KMS-11 (cell line): ENCODE data around the gene VAC14.
"Not testable (repeated sequence)": the region's sequence is repeated elsewhere in the genome, so short reads cannot be mapped to it uniquely, and the experiment has no call there.

ENCODE experiments used
- H2AFZ ChIP-seq: fragments of 200-600 bp; sonication (generic); 2 replicates; pipeline ENCODE4 v1.6.1; 2016; ENCODE audit warnings: antibody characterized with exemption, mixed run types, low read depth
- H3K27ac ChIP-seq: fragments of 200-600 bp; sonication (generic); 2 replicates; pipeline ENCODE4 v1.6.1; 2016; ENCODE audit warnings: mild to moderate bottlenecking, mixed run types
- H3K27me3 ChIP-seq: fragments of 200-600 bp; sonication (generic); 2 replicates; pipeline ENCODE4 v1.6.1; 2017; ENCODE audit warnings: mild to moderate bottlenecking, low read depth, mixed run types, moderate library complexity; ENCODE audit not compliant: insufficient read depth
- H3K36me3 ChIP-seq: fragments of 200-600 bp; sonication (generic); 2 replicates; pipeline ENCODE4 v1.6.1; 2017; ENCODE audit warnings: mild to moderate bottlenecking, mixed run types; ENCODE audit not compliant: insufficient read depth
- H3K4me1 ChIP-seq: fragments of 200-600 bp; sonication (generic); 2 replicates; pipeline ENCODE4 v1.6.1; 2016; ENCODE audit warnings: mild to moderate bottlenecking, low read depth, mixed run types; ENCODE audit not compliant: poor library complexity, severe bottlenecking
- H3K4me2 ChIP-seq: fragments of 200-600 bp; sonication (generic); 2 replicates; pipeline ENCODE4 v1.7.0; 2016; ENCODE audit warnings: mild to moderate bottlenecking, mixed run types
- H3K4me3 ChIP-seq: fragments of 200-600 bp; sonication (generic); IDR thresholded peaks from 2 replicates; pipeline ENCODE4 v1.6.1; 2017; ENCODE audit warnings: low read depth, low read length, mixed read lengths; ENCODE audit not compliant: insufficient read depth
- H3K79me2 ChIP-seq: fragments of 200-600 bp; sonication (generic); 2 replicates; pipeline ENCODE4 v1.6.1; 2016; ENCODE audit warnings: low read depth, mixed run types; ENCODE audit not compliant: insufficient read depth
- H3K9ac ChIP-seq: fragments of 200-600 bp; sonication (generic); 2 replicates; pipeline ENCODE4 v1.6.1; 2016; ENCODE audit warnings: mild to moderate bottlenecking, mixed run types
- H4K20me1 ChIP-seq: fragments of 200-600 bp; sonication (generic); 2 replicates; pipeline ENCODE4 v1.6.1; 2016; ENCODE audit warnings: mild to moderate bottlenecking, mixed run types; ENCODE audit not compliant: insufficient read depth
- TF ChIP-seq, protein P1 (sequence below): fragments of 200-600 bp; sonication (generic); conservative IDR thresholded peaks from 2 replicates; pipeline ENCODE4 v1.6.1; 2017; ENCODE audit warnings: low read depth, mild to moderate bottlenecking, antibody characterized with exemption, low read length, moderate library complexity, mixed read lengths

VAC14 gene

DNA sequence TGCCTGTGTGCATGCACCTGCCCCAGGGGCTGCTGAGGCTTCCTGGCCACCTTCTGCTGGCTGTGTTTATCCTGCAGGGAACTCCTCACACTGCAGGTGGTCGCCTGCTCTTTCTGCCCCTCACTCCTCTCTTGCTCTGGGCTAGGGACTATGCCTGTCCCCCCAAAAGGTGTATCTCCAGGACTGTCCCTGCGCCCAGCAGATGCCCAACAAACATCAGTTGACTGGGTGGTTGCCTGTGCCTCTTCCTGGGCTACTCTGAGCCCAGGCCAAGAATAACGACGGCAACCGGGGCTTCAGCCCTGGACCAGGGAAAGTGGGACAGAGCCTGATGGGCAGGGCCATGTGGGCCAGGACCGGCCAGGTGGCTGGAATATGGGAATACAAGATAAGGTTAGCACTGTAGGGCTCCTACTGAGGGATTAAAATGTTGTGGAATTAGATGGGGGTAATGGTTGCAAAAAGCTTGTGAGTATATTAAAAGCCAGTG, 55.4 kb downstream of the VAC14 start:
- Histone ChIP-seq H3K4me2 (no peak overlapping the region), H3K4me1 (peaks cover 6% of the 10 kb centered on the region), H4K20me1 (no peaks in the 10 kb centered on the region), H2AFZ (no peak overlapping the region), H3K27ac (no peak overlapping the region), H3K4me3 (no peak overlapping the region), H3K79me2 (no peaks in the 10 kb centered on the region), H3K27me3 (no peaks in the 10 kb centered on the region), H3K9ac (no peak overlapping the region), H3K36me3 (no peaks in the 10 kb centered on the region; the same call in 1 of the 2 replicates)
- TF ChIP-seq, protein P1, sequence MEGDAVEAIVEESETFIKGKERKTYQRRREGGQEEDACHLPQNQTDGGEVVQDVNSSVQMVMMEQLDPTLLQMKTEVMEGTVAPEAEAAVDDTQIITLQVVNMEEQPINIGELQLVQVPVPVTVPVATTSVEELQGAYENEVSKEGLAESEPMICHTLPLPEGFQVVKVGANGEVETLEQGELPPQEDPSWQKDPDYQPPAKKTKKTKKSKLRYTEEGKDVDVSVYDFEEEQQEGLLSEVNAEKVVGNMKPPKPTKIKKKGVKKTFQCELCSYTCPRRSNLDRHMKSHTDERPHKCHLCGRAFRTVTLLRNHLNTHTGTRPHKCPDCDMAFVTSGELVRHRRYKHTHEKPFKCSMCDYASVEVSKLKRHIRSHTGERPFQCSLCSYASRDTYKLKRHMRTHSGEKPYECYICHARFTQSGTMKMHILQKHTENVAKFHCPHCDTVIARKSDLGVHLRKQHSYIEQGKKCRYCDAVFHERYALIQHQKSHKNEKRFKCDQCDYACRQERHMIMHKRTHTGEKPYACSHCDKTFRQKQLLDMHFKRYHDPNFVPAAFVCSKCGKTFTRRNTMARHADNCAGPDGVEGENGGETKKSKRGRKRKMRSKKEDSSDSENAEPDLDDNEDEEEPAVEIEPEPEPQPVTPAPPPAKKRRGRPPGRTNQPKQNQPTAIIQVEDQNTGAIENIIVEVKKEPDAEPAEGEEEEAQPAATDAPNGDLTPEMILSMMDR: no peak

DNA sequence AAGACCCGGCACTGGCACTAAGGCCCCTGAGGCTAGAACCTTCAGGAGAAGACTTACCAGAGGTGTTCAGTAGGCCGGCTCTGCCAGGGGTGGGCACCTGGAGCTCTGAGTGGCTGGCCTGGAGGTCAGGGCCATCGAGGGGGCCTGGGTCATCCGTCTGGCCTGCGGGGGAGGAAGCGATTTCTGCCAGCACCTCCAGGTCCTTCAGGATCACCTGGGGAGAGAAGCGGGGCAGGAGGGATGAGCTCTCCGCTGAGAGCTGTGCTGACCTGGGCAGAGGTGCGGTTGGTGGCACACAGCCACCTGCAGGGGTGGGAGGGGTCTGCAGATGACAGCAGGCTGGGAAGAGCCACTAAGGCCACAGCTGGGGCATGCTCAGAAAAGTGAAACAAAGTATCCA, 56.6 kb downstream of the VAC14 start:
- no peak overlapping the region for H3K27ac ChIP-seq
- H3K9ac ChIP-seq: no peak overlapping the region
- H4K20me1 ChIP-seq: no peaks in the 10 kb centered on the region
- no peaks in the 10 kb centered on the region; the same call in 1 of the 2 replicates for H3K36me3 ChIP-seq
- no peaks in the 10 kb centered on the region for H3K79me2 ChIP-seq
- TF ChIP-seq, protein P1: no peak
- H3K4me1 ChIP-seq: peaks cover 18% of the 10 kb centered on the region
- H3K4me3 ChIP-seq: no peak overlapping the region
- no peaks in the 10 kb centered on the region for H3K27me3 ChIP-seq
- H2AFZ ChIP-seq: no peak overlapping the region
- H3K4me2 ChIP-seq: no peak overlapping the region

DNA sequence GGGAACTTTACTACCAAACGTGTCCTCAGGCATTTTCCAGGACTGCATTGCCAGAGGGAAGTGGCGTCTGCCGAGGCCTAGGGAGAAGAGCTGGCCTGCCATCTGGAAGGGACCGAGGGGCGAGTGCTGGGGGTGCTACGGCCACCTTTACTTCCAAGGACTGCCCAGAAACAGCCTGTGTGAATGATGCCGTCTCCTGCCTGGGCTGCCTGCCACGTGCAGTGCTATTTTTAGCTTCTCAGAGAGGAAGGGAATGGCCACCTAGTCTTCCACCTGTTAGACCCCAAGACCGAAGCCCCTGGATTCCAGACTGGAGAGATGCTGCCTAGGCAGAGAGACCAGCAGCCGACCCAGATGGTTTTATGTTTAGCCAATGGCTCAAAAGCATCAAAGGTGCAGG, 57.2 kb downstream of the VAC14 start:
- H3K27me3 ChIP-seq: no peaks in the 10 kb centered on the region
- H3K27ac ChIP-seq: no peak overlapping the region
- no peaks in the 10 kb centered on the region for H4K20me1 ChIP-seq
- H3K4me1 ChIP-seq: peaks cover 24% of the 10 kb centered on the region
- no peak overlapping the region for H3K4me3 ChIP-seq
- H3K9ac ChIP-seq: no peak overlapping the region
- no peak overlapping the region for H2AFZ ChIP-seq
- H3K36me3 ChIP-seq: no peaks in the 10 kb centered on the region; the same call in 1 of the 2 replicates
- TF ChIP-seq, protein P1: no peak
- H3K79me2 ChIP-seq: no peaks in the 10 kb centered on the region
- H3K4me2 ChIP-seq: no peak overlapping the region

DNA sequence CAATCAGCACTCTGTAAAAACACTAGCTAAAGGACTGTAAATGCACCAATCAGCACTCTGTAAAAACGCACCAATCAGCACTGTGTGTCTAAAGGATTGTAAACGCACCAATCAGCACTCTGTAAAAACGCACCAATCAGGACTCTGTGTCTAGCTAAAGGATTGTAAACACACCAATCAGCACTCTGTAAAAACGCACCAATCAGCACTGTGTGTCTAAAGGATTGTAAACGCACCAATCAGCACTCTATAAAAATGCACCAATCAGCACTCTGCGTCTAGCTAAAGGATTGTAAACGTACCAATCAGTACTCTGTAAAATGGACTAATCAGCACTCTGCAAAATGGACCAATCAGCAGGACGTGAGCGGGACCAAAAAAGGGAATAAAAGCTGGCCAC, 58.0 kb downstream of the VAC14 start:
- H3K9ac ChIP-seq, H3K27ac ChIP-seq, H3K27me3 ChIP-seq, H3K4me3 ChIP-seq, H3K36me3 ChIP-seq, H4K20me1 ChIP-seq, H2AFZ ChIP-seq, H3K4me2 ChIP-seq, H3K79me2 ChIP-seq: not testable (repeated sequence)
- peaks cover 32% of the 10 kb centered on the region for H3K4me1 ChIP-seq

DNA sequence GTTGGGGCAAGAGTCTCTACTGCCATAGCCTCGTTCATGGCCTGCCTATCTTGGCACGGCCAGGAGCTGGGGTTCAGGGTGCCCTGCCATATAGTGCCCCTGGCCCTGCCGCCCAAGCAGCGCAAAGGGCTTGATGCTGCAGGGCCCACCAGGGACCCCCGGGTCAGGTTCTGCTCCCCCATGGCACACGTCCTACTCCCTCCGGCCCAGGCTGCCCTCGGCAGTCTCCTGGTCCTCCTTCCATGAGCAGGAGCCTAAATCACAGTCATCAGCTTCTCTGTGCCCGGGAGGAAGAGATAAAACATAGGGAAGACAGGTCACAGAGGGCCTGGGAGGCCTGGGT, 59.2 kb downstream of the VAC14 start:
- Histone ChIP-seq H2AFZ (no peak overlapping the region), H3K79me2 (no peaks in the 10 kb centered on the region), H3K27me3 (no peaks in the 10 kb centered on the region), H3K9ac (no peak overlapping the region), H3K4me3 (no peak overlapping the region), H3K36me3 (no peaks in the 10 kb centered on the region; the same call in 1 of the 2 replicates), H3K4me2 (no peak overlapping the region), H4K20me1 (no peaks in the 10 kb centered on the region), H3K27ac (no peak overlapping the region), H3K4me1 (peaks cover 37% of the 10 kb centered on the region)
- TF ChIP-seq, protein P1: no peak
